DMS79 (cell line): ENCODE measurements around the gene SMG5.
"Not testable (repeated sequence)": the region's sequence is repeated elsewhere in the genome, so short reads cannot be mapped to it uniquely, and the experiment has no call there.

Experiments
- DNase-seq: peaks from one replicate; lab custom pipeline; 2025; lab: John Stamatoyannopoulos, UW

SMG5 gene

DNA sequence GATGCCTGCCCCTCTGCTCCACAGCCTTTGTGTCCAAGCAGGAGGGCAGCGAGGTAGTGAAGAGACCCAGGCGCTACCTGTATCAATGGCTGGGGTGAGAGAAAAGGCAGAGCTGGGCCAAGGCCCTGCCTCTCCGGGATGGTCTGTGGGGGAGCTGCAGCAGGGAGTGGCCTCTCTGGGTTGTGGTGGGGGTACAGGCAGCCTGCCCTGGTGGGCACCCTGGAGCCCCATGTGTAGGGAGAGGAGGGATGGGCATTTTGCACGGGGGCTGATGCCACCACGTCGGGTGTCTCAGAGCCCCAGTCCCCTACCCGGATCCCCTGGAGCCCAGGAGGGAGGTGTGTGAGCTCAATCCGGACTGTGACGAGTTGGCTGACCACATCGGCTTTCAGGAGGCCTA, 39.9 kb downstream of the SMG5 start:
- DNase-seq = no peak

DNA sequence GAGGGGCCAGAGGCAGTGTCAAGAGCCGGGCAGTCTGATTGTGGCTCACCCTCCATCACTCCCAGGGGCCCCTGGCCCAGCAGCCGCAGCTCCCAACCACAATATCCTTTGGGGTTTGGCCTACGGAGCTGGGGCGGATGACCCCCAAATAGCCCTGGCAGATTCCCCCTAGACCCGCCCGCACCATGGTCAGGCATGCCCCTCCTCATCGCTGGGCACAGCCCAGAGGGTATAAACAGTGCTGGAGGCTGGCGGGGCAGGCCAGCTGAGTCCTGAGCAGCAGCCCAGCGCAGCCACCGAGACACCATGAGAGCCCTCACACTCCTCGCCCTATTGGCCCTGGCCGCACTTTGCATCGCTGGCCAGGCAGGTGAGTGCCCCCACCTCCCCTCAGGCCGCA, 40.7 kb downstream of the SMG5 start, which contains the start of gene BGLAP:
TSS of gene BGLAP (plus strand) at position 259 of the 400 bp plus-strand sequence. CDS start at position 307, 48 bp downstream.
- DNase-seq = no peak

DNA sequence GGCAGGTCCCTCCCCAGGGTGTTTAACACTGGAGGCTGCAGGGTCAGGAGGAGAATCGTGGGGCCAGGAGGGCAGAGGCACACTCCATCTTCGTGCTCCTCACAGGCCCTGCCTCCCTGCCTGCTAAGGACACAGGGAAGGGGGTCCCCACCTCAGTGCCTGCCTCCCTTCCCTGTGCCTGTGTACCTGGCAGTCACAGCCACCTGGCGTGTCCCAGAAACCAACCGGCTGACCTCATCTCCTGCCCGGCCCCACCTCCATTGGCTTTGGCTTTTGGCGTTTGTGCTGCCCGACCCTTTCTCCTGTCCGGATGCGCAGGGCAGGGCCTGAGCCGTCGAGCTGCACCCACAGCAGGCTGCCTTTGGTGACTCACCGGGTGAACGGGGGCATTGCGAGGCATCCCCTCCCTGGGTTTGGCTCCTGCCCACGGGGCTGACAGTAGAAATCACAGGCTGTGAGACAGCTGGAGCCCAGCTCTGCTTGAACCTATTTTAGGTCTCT, 41.3 kb downstream of the SMG5 start:
- no peak for DNase-seq

DNA sequence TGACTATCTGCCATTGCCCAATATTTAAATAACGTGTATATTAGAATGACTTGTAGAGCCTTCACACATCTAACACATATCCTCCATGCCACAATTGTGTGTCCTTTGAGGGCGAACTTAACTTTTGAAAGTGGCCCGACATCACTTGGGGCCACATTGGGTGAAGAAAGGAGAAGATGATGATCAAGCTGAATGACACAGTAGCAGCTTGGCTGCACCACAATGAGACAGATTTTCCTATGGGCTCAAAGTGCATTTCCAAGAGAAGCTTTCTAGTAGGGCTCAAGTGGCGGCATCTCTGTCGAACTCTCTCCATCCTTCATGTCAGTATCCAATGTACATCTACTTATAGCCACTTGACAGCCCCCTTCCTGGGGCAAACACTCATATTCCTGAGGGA, 44.4 kb downstream of the SMG5 start:
- no peak for DNase-seq

DNA sequence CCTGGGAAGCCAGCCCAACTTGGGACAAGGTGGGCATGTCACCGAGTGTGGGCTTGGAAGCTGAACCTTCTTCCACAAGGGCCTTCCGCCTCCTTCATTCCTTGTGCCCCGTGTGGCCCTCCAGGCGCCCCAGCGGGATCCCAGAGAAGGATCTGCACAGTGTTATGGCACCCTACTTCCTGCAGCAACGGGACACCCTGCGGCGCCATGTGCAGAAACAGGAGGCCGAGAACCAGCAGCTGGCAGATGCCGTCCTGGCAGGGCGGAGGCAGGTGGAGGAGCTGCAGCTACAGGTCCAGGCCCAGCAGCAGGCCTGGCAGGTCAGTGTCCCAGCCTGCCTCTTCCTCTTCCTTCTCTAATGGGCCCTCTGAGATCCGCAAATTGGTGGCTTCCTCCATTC, 46.5 kb downstream of the SMG5 start:
- no peak for DNase-seq

DNA sequence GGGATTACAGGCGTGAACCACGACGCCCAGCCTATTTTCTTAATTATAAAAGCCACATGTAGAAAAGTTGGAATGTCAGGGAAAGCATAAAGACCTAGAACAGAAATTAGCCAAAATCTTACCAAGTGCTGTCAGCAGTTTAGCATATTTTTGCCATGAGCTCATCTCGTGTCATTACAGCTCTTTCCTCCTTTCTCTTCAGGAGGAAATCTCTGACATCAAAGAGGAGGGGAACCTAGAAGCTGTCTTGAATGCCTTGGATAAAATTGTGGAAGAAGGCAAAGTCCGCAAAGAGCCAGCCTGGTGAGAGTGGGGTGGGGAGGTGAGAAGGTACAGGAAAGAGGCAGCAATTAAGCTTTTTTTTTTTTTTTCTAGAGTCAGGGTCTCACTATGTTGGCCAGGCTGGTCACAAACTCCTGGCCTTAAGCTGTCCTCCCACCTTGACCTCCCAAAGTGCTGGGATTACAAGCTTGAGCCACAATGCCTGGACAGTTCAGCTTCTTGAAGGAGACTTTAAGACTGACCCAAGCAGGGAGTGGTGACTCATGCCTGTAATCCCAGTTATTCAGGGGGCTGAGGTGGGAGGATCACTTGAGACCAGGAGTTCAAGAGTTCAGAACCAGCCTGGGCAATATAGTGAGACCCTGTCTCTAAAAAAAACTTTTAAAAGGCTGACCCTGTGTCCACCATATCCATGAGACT, 49.0 kb downstream of the SMG5 start:
- no peak for DNase-seq

DNA sequence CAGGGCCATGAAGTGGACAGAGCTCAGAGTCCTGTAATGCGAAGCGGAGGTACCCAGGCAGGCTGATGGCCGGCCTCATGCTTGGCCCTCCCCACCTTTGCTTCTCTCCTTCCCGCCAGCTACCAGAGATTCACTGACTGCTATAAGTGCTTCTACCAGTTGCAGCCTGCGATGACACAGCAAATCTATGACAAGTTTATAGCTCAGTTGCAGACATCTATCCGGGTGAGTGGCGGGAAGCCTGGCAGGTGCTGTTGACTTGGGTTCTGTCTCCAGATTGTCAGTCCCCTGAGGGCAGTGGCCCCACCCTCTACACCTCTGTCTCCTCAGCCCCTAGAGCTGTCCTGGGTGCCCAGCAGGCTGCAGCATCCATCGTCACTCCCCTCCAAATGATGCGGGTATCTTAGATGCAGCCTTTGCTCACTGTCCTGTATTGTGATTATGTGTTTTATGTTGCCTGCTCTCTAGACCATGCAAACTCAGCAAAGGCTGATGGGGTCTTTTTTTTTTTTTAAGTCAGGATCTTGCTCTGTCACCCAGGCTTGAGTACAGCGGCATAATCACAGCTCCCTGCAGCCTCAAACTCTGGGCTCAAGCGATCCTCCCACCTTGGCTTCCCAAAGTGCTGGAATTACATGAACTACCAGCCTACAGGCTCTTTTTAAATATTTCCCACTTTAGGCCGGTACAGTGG, 50.3 kb downstream of the SMG5 start:
- DNase-seq = no peak

DNA sequence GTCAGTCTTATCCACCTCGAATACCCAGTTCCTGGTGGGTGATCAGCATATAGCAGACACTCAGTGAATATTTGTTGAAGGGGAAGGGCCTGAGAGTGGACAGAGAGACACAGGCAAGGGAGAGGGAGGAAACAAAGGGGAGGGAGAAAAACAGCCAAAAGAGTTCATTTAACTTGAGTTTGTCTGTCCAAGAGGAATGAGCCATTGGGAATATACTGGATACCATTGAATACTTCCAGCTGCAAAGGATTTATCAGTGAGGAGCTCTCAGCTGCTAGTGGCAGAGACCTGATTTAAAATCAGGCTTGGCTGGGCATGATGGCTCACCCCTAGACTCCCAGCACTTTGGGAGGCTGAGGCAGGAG, 52.2 kb downstream of the SMG5 start:
- DNase-seq = no peak

DNA sequence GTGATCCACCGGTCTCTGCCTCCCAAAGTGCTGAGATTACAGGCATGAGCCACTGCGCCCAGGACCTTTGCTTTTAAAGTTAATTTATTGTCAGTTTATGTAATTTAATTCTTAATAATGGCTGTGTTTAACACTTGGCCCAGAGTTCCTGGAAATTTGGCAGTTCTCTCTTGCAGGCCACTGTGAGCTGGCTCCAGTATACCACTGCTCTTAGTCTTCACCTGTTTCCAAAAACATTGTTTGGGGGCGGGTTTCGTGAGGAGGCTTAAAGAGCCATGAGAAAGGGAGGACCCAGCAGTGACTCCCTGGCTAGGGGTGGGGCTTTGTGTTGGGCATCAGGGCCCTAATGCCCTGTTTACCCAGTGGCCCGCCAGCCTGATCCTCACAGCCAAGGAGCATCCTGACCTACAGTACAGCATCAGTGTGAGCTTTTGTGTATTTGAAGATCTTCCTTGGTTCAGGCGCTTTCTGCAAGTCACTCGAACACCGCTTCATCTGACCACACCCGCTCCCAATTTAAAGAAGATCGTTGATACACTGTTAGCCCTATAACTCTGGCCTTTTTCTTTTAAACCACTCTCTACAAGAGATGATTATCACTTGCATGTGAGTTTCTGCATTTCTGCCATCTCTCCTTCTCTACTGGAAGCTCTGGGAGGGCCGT, 52.7 kb downstream of the SMG5 start:
- DNase-seq = no peak

DNA sequence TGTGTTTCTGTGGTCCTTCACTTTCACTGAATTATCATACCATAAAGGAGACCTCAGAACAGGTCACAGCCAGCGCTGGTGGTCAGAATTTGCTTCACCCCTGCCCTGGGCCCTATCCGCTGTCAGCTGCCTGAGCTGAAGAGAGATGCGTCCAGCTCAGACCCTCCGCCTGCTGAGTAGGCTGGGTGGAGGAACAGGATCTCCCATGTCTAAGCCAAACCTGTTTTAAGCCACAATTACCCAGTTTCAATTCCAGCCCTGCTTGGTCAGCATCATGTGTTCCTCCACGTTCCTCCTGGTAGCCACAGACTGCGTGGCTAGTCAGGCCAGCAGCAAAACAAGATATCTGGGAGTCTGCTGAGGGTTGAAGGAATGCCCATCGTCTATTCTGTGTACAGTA, 54.1 kb downstream of the SMG5 start:
- DNase-seq = no peak

DNA sequence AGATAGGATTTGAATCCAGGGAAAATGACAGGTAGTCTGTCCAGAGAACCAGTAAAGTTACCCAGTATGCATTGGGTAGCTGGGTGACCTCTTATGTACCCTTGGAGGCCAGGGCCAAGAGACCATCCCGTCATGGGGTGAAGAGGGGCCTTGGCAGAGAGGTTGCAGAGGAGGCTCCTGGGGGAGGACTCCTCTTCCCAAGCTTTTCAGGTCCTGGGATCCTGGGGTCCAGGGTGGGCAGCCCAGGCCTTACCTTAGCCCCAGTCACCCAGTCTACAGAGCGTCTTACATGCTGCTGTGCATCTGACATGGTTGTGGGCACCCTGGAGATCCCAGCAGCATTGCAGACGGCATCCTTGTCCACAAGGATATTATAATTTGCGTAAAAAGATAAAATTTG, 55.8 kb downstream of the SMG5 start:
- no peak for DNase-seq

DNA sequence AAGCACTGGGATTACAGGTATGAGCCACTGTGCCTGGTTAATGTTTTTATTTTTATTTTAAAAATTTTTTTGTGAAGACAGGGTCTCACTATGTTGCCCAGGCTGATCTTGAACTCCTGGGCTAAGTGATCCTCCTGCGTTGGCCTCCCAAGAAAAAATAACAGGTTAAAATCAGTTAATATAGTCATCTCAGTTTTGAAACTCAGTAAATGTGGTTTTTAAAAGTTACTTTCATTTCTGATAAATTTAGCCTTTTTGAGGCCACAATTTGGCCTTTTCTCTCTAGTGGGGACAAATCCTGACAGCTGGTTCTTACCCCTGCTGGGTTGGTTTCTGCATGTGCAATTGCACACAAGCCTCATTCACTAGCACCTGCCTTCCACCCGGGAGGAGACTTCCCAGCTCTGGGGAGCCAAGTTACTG, 56.5 kb downstream of the SMG5 start:
- DNase-seq = no peak

DNA sequence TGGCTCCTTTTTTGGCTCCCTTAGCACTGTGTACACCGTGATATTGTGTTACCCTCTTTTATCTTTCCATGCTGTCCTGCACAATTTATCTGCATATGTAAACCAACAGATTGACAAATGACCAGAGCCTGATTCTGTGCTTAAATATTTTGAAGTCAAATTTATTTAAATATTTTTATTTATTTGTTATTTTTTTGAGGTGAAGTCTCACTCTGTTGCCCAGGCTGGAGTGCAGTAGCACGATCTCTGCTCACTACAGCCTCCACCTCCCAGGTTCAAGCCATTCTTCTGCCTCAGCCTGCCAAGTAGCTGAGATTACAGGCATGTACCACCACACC, 57.0 kb downstream of the SMG5 start:
- DNase-seq = no peak

DNA sequence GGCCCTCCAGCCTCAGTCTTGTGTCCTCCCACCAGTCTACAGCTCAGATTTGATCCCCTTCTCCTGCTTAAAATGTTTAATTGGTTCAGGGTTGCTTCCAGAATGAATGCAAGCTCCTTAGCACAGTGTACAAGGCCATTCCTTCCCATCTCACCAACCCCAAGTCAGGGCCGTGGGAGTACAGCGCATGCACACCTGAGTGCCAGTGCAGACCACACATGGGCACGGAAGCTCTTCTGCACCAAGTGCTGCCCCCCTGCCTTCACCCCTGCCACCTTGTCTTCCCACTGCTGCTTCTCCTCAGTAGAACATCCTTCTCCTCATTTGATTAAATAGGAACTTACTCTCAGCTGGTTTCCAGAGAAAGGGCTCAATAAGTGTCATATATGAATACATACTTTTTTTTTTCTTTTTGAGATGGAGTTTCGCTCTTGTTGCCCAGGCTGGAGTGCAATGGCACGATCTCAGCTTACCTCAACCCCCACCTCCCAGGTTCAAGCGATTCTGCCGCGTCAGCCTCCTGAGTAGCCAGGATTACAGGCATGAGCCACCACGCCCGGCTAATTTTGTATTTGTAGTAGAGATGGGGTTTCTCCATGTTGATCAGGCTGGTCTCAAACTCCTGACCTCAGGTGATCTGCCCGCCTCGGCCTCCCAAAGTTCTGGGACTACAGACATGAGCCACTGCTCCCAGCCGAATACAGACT, 60.5 kb downstream of the SMG5 start:
- DNase-seq = no peak

DNA sequence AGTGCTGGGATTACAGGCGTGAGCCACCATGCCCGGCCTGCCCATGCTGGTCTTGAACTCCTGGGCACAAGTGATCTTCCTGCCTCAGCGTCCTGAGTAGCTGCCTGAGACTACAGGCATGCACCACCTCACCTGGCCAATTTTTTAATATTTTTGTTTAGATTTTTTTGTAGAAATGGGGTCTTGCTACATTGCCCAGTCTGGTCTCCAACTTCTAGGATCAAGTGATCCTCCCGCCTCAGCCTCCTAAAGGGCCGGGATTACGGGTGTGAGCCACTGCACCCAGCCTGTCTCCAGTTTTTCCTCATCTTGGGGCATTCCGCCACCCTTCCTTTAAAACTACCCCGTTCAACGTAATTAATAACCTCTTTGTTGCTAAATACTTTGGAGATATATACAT, 62.4 kb downstream of the SMG5 start:
- no peak for DNase-seq

DNA sequence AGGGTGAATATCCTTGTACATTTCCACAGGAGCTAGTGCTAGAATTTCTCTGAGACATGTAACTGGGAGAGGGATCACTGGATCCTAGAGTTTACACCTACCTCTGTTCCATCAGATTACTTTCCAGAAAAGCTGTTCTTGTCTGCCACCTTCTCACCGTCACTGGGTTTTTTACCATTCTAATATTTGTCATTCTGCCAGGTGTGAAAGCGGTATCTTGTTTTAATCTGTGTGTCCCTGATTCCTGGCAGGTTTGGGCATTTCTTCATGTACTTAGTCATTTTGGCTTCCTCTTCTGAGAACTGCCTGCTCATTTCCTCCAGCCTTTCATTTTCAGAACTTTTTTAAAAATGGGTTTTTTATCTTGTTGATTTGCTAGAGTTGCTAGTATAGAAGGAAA, 64.8 kb downstream of the SMG5 start:
- no peak for DNase-seq

DNA sequence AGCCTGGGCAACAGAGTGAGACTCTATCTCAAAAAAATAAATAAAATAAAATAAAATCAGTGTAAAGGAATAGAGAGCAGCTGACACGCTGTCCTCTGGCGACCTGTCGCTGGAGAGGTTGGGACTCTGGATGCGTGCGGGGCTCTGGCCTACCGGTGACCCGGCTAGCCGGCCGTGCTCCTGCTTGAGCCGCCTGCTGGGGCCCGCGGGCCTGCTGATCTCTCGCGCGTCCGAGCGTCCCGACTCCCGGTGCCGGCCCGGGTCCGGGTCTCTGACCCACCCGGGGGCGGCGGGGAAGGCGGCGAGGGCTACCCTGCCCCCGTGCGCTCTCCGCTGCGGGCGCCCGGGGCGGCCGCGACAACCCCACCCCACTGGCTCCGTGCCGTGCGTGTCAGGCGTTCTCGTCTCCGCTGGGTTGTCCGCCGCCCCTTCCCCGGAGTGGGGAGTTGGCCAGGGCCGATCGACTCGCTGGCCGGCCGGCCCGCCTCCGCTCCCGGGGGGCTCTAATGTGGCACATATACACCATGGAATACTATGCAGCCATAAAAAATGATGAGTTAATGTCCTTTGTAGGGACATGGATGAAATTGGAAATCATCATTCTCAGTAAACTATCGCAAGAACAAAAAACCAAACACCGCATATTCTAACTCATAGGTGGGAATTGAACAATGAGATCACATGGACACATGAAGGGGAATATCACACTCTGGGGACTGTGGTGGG, 66.1 kb downstream of the SMG5 start:
- not testable (repeated sequence) for DNase-seq

DNA sequence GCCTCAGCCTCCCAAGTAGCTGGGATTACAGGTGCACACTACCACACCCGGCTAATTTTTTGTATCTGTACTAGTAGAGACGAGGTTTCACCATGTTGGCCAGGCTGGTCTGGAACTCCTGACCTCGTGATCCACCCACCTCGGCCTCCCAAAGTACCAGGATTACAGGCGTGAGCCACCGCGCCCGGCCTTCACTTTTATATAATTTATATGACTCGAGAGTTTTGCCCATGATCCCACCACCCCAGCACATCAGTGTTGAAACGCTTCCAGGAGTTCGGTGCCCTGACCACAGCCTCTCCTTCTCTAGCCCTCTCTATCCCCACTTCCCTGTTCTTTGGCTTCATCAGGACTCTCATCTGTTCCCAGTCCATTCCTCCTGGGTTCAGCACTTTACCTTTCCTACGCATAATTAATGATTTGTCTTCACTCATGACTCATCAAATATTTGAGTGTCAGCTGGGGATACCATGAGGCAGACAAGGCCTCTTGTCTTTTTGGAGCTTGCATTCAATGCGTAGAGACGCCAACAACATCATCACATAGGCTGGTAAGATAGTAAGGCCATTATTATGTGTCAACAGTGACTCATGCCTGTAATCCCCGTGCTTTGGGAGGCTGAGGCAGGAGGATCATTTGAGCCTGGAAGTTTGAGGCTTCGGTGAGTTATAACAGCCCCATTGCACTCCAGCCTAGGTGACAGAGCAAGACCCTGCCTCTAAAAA, 68.4 kb downstream of the SMG5 start:
- DNase-seq = no peak

DNA sequence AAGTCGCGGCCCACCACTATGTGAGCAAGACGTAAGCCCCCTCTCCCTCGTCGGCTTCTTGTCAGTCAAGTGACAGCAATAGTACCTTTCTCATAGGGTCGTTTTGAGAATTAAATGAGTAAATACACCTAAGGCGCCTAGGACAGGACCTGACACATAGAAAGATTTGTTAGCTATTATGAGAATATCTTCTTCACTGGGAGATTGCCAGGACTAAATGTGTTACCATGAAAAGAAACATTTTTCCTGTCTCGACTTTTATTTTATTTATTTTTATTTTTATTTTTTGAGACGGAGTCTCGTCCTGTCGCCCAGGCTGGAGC, 69.0 kb downstream of the SMG5 start:
- no peak for DNase-seq

DNA sequence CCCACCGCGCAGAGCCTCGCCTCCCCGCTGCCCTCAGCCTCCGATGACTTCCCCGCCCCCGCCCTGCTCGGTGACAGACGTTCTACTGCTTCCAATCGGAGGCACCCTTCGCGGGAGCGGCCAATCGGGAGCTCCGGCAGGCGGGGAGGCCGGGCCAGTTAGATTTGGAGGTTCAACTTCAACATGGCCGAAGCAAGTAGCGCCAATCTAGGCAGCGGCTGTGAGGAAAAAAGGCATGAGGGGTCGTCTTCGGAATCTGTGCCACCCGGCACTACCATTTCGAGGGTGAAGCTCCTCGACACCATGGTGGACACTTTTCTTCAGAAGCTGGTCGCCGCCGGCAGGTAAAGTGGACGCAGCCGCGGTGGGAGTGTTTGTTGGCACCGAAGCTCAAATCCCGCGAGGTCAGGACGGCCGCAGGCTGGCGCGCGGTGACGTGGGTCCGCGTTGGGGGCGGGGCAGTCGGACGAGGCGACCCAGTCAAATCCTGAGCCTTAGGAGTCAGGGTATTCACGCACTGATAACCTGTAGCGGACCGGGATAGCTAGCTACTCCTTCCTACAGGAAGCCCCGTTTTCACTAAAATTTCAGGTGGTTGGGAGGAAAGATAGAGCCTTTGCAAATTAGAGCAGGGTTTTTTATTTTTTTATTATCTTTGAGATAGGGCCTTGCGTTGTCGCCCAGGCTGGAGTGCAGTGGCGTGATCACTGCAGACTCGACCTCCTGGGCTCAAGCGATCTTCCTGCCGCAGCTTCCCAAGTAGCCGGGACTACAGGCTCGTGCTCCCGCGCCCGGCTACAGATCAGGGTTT, 69.6 kb downstream of the SMG5 start, which contains the start of gene PMF1:
TSS of gene PMF1 (plus strand) at position 175 of the 811 bp plus-strand sequence. CDS start at position 184, 9 bp downstream.
- peak; percentile 95 for DNase-seq
